Neural crest cell (in vitro differentiated cells): ENCODE measurements around the gene GDAP1L1. TPM values are rescaled to one million over a fixed set of nuclear protein-coding genes. Genes with fewer than 3 reads are reported as not detected.

Experiments used
- DNase-seq: peaks from one replicate; pipeline ENCODE4 v3.0.0; 2021; ENCODE audit warnings: low read depth, mixed read lengths, low spot score
- H3K27ac Mint-ChIP-seq: one replicate; pipeline ENCODE4 v1.8.0; 2021; ENCODE audit warnings: mild to moderate bottlenecking, mixed read lengths; ENCODE audit not compliant: unreplicated experiment
- H3K27me3 Mint-ChIP-seq: 2 replicates; pipeline ENCODE4 v1.8.0; 2021; ENCODE audit warnings: low read depth, mild to moderate bottlenecking, mixed read lengths
- H3K36me3 Mint-ChIP-seq: 2 replicates; pipeline ENCODE4 v1.8.0; 2021; ENCODE audit warnings: low read depth, mild to moderate bottlenecking, mixed read lengths
- H3K4me1 Mint-ChIP-seq: 2 replicates; pipeline ENCODE4 v1.8.0; 2021; ENCODE audit warnings: mixed read lengths
- H3K4me3 Mint-ChIP-seq: one replicate; pipeline ENCODE4 v1.8.0; 2021; ENCODE audit warnings: mild to moderate bottlenecking, mixed read lengths
- H3K9me3 Mint-ChIP-seq: 2 replicates; pipeline ENCODE4 v1.8.0; 2021; ENCODE audit warnings: mixed read lengths
- total RNA-seq: library from RNA; stranded (reverse); gene quantifications from 2 replicates; pipeline ENCODE4 v1.2.1, GENCODE V29; 2021
- TF ChIP-seq, protein P1 (sequence below): fragments of 200-600 bp; sonication (generic); conservative IDR thresholded peaks from 2 replicates; pipeline ENCODE4 v1.5.0; 2021; ENCODE audit warnings: antibody characterized with exemption, mild to moderate bottlenecking

GDAP1L1 gene
- total RNA-seq, 1 donor from 2014 or later, result 10.9 TPM

GRCh38 chr20:44203161-44203560, 43.9 kb upstream of the GDAP1L1 start:
- no peak for DNase-seq
- TF ChIP-seq, protein P1, sequence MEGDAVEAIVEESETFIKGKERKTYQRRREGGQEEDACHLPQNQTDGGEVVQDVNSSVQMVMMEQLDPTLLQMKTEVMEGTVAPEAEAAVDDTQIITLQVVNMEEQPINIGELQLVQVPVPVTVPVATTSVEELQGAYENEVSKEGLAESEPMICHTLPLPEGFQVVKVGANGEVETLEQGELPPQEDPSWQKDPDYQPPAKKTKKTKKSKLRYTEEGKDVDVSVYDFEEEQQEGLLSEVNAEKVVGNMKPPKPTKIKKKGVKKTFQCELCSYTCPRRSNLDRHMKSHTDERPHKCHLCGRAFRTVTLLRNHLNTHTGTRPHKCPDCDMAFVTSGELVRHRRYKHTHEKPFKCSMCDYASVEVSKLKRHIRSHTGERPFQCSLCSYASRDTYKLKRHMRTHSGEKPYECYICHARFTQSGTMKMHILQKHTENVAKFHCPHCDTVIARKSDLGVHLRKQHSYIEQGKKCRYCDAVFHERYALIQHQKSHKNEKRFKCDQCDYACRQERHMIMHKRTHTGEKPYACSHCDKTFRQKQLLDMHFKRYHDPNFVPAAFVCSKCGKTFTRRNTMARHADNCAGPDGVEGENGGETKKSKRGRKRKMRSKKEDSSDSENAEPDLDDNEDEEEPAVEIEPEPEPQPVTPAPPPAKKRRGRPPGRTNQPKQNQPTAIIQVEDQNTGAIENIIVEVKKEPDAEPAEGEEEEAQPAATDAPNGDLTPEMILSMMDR, result no peak
- peaks cover 23% of the 10 kb centered on the region for H3K4me1 Mint-ChIP-seq
- H3K27ac Mint-ChIP-seq, result no peak overlapping the region
- H3K27me3 Mint-ChIP-seq, result no peaks in the 10 kb centered on the region
- no peak overlapping the region for H3K4me3 Mint-ChIP-seq
- H3K36me3 Mint-ChIP-seq, result peaks cover 6% of the 10 kb centered on the region
- H3K9me3 Mint-ChIP-seq, result no peaks in the 10 kb centered on the region

DNA sequence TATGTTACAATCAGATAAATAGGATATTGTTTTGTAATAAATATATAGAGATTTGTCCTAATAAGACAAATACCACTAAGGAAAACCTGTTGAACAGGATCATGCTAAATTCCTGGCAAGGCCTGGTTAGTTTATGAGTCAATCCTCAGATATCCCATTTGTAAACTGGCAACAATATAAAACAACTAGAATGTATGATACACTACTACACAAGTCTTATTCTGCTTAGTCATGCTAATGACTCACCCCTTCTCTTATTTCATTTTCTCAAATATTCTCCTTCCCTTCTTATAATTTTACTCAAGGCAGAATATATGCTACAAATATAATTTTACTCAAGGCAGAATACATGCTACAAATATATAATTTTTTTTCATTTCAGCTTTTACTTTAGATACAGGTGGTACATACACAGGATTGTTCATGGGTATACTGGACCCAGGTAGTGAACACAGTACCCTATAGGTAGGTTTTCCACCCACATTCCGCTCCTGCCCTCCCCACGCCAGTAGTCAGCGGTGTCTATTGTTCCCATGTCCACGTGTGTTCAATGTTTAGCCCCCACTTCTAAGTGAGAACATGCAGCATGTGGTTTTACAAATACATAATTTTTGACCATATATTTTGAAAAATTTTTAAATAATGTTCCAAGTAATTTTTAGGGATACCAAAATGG, 42.8 kb upstream of the GDAP1L1 start:
- no peak overlapping the region for H3K27ac Mint-ChIP-seq
- peaks cover 35% of the 10 kb centered on the region for H3K4me1 Mint-ChIP-seq
- H3K9me3 Mint-ChIP-seq, result no peaks in the 10 kb centered on the region
- TF ChIP-seq, protein P1, result no peak
- DNase-seq, result no peak
- H3K4me3 Mint-ChIP-seq, result peak overlapping the region; percentile 32
- H3K36me3 Mint-ChIP-seq, result peaks cover 6% of the 10 kb centered on the region
- H3K27me3 Mint-ChIP-seq, result no peaks in the 10 kb centered on the region

GRCh38 chr20:44204832-44205215, 42.3 kb upstream of the GDAP1L1 start:
- no peak for DNase-seq
- no peak overlapping the region for H3K27ac Mint-ChIP-seq

DNA sequence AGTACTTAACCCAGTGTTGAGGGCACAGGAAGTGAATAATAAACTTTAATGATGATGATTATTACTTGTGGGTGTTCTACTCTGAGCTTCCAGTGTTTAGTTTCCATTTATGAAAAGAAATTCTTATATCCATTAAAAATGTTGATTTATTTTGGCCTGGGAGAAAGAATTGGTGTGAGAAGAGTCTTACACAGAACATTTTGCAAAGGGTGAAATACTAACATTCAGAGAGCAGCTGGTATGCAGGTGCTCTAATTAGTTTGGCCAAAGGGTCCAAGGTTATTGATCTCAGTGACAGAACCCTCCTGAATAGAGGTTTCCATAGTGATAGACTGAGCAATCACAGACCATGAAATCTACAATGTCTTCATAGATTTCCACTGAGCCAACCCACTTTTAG, 41.0 kb upstream of the GDAP1L1 start:
- TF ChIP-seq, protein P1, result no peak
- DNase-seq, result no peak
- peak overlapping the region; percentile 85 for H3K4me3 Mint-ChIP-seq
- no peak overlapping the region for H3K27ac Mint-ChIP-seq
- no peaks in the 10 kb centered on the region for H3K9me3 Mint-ChIP-seq
- H3K4me1 Mint-ChIP-seq, result peaks cover 45% of the 10 kb centered on the region
- H3K36me3 Mint-ChIP-seq, result no peaks in the 10 kb centered on the region
- no peaks in the 10 kb centered on the region for H3K27me3 Mint-ChIP-seq

More at GRCh38 chr20:44204832-44205215, 42.3 kb upstream of the GDAP1L1 start:
- peaks cover 2% of the 10 kb centered on the region for H3K36me3 Mint-ChIP-seq
- peaks cover 40% of the 10 kb centered on the region for H3K4me1 Mint-ChIP-seq
- no peak overlapping the region for H3K4me3 Mint-ChIP-seq
- no peaks in the 10 kb centered on the region for H3K27me3 Mint-ChIP-seq
- H3K9me3 Mint-ChIP-seq, result no peaks in the 10 kb centered on the region
- TF ChIP-seq, protein P1, result no peak

DNA sequence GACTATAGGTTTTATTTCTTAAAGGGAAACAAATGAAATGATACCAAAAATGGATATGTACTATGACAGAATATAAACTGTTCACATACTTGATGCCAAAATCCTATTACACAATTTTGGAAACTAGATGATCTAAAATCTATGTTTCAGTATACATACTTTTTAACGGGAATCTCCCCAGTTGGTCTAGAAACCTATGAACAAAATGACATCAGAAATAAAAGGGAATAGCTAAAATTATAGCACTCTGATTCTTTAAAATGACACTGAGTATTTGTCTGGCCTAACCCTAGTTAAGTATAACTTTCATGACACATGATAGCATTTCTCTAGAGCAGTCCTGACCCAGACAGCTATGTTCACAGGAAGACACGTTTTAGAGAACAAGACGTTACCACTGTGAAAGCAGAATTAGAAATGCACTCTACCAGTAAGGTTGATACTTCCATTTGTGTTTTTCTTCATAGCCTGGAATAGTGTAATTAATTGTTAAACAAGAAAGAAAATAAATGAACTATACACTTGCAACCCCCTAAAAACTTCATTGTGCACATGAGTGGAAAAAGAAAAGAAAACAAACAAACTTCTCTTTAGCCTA, 39.9 kb upstream of the GDAP1L1 start:
- no peaks in the 10 kb centered on the region for H3K27me3 Mint-ChIP-seq
- H3K4me1 Mint-ChIP-seq, result peaks cover 55% of the 10 kb centered on the region
- H3K36me3 Mint-ChIP-seq, result no peaks in the 10 kb centered on the region
- TF ChIP-seq, protein P1, result no peak
- no peak for DNase-seq
- H3K9me3 Mint-ChIP-seq, result no peaks in the 10 kb centered on the region
- H3K27ac Mint-ChIP-seq, result no peak overlapping the region
- H3K4me3 Mint-ChIP-seq, result peak overlapping the region; percentile 61
